HepG2 (cell line): ENCODE results near the gene MSANTD1. TPM values are rescaled to one million over a fixed set of nuclear protein-coding genes. Genes with fewer than 3 reads are reported as not detected.
A peak's percentile ranks its signal among the peaks of the same experiment; 100 is the strongest.

Experiments
- DBP ChIP-seq: sonication (generic); formaldehyde crosslinking; IDR thresholded peaks from 2 replicates; pipeline ENCODE4 v1.4.0; 2020; ENCODE audit warnings: missing genetic modification reagents; ENCODE audit errors: not compliant biosample characterization
- E2F1 ChIP-seq: sonication (generic); formaldehyde crosslinking; IDR thresholded peaks from 2 replicates; pipeline ENCODE4 v1.5.0; 2020; ENCODE audit warnings: missing genetic modification reagents
- IRX3 ChIP-seq: sonication (generic); formaldehyde crosslinking; IDR thresholded peaks from 2 replicates; pipeline ENCODE4 v1.8.1; 2023; ENCODE audit warnings: mild to moderate bottlenecking, low read depth, missing genetic modification reagents, borderline replicate concordance
- KAT2B ChIP-seq: fragments of 150-350 bp; IDR thresholded peaks from 2 replicates; pipeline ENCODE4 v1.6.1; 2014; ENCODE audit warnings: low read depth, low read length, borderline replicate concordance
- MED13 ChIP-seq: sonication (generic); formaldehyde crosslinking; IDR thresholded peaks from 2 replicates; pipeline ENCODE4 v1.5.0; 2020; ENCODE audit warnings: missing genetic modification reagents
- TCF12 ChIP-seq, 2 experiments: fragments of 450-650 bp in 1 of 2; sonication (generic) in 1 of 2; formaldehyde crosslinking in 1 of 2; IDR thresholded peaks; 2 replicates each; pipeline versions ENCODE4 v1.6.1 to v1.8.0; 2017 to 2022; ENCODE audit warnings: antibody characterized with exemption in 1 of 2, mild to moderate bottlenecking in 1 of 2, missing genetic modification reagents in 1 of 2, moderate library complexity in 1 of 2
- TEAD3 ChIP-seq: optimal IDR thresholded peaks from 2 replicates; pipeline ENCODE3; 2016; ENCODE audit warnings: borderline replicate concordance
- ZNF280B ChIP-seq: sonication (generic); formaldehyde crosslinking; IDR thresholded peaks from 2 replicates; pipeline ENCODE4 v1.5.0; 2020; ENCODE audit warnings: missing genetic modification reagents, mild to moderate bottlenecking, borderline replicate concordance
- ZNF317 ChIP-seq: sonication (generic); formaldehyde crosslinking; IDR thresholded peaks from 2 replicates; pipeline ENCODE4 v1.5.0; 2020; ENCODE audit warnings: mild to moderate bottlenecking, missing genetic modification reagents
- ZNF33B ChIP-seq: sonication (generic); formaldehyde crosslinking; IDR thresholded peaks from 2 replicates; pipeline ENCODE4 v1.5.1; 2020; ENCODE audit warnings: mild to moderate bottlenecking, missing genetic modification reagents
- ZNF343 ChIP-seq: sonication (generic); formaldehyde crosslinking; IDR thresholded peaks from 2 replicates; pipeline ENCODE4 v1.4.0; 2020; ENCODE audit warnings: mild to moderate bottlenecking, missing genetic modification reagents
- ZNF383 ChIP-seq: sonication (generic); formaldehyde crosslinking; IDR thresholded peaks from 2 replicates; pipeline ENCODE4 v1.4.0; 2020; ENCODE audit warnings: missing genetic modification reagents, mild to moderate bottlenecking, borderline replicate concordance
- ZNF414 ChIP-seq: sonication (generic); formaldehyde crosslinking; IDR thresholded peaks from 2 replicates; pipeline ENCODE4 v1.5.0; 2020; ENCODE audit warnings: missing genetic modification reagents
- ZNF451 ChIP-seq: sonication (generic); formaldehyde crosslinking; IDR thresholded peaks from 2 replicates; pipeline ENCODE4 v1.5.0; 2020; ENCODE audit warnings: mild to moderate bottlenecking, missing genetic modification reagents
- ZNF556 ChIP-seq: sonication (generic); formaldehyde crosslinking; IDR thresholded peaks from 2 replicates; pipeline ENCODE4 v1.4.0; 2020; ENCODE audit warnings: mild to moderate bottlenecking, missing genetic modification reagents, borderline replicate concordance
- ZNF574 ChIP-seq: sonication (generic); formaldehyde crosslinking; IDR thresholded peaks from 2 replicates; pipeline ENCODE4 v1.4.0; 2020; ENCODE audit warnings: missing genetic modification reagents
- ZNF616 ChIP-seq: sonication (generic); formaldehyde crosslinking; IDR thresholded peaks from 2 replicates; pipeline ENCODE4 v1.5.0; 2020; ENCODE audit warnings: low read depth, mild to moderate bottlenecking, missing genetic modification reagents
- ZNF761 ChIP-seq: sonication (generic); formaldehyde crosslinking; conservative IDR thresholded peaks from 2 replicates; pipeline ENCODE4 v1.4.0; 2020; ENCODE audit warnings: mild to moderate bottlenecking, missing genetic modification reagents
- ZNF790 ChIP-seq: sonication (generic); formaldehyde crosslinking; IDR thresholded peaks from 2 replicates; pipeline ENCODE4 v1.8.0; 2022; ENCODE audit warnings: missing genetic modification reagents, mild to moderate bottlenecking, borderline replicate concordance
- ZSCAN20 ChIP-seq: sonication (generic); formaldehyde crosslinking; IDR thresholded peaks from 2 replicates; pipeline ENCODE4 v1.4.0; 2020; ENCODE audit warnings: missing genetic modification reagents, mild to moderate bottlenecking, borderline replicate concordance
- ZZZ3 ChIP-seq: sonication (generic); formaldehyde crosslinking; IDR thresholded peaks from 2 replicates; pipeline ENCODE4 v1.4.0; 2020; ENCODE audit warnings: missing genetic modification reagents, mild to moderate bottlenecking, borderline replicate concordance
- polyA plus RNA-seq, 8 experiments: library from polyadenylated mRNA; depleted of rRNA in 3 of 8; stranded (reverse) in 7 of 8; unstranded in 1 of 8; fragments of >200 nt; fragmentation: Illumina TruSeq in 4 of 8; extraction: Trizol in 4 of 8; gene quantifications; 2 replicates each; pipeline versions ENCODE4 v1.2.1 to v1.2.3, GENCODE V29; 2011 to 2016; ENCODE audit warnings: low read depth in 4 of 8, missing spikeins in 1 of 8, mixed read lengths in 1 of 8; ENCODE audit not compliant: insufficient read depth in 1 of 8
- total RNA-seq, 5 experiments: library from RNA; depleted of rRNA; stranded (reverse); fragments of >200 nt; fragmentation: Illumina TruSeq; extraction: Trizol; gene quantifications; 2 replicates each; pipeline ENCODE4 v1.2.3, GENCODE V29; 2016; ENCODE audit warnings: low read depth in 1 of 5

Gene MSANTD1
- total and polyA plus RNA-seq, 2 of the 13 experiments (the other 11 are each of a cell fraction or from before 2014, with no cell fraction given): 0.22 to 0.40 TPM

GRCh38 chr4:3205995-3206394 lies 43.0 kb upstream of the MSANTD1 start (continued):
- TF ChIP-seq ZNF414 (CRISPR knock-in tag): no peak
- peak; percentile 37; the same call in 1 of the 2 replicates for TF ChIP-seq ZNF280B (CRISPR knock-in tag)
- no peak for TF ChIP-seq IRX3
- TF ChIP-seq ZNF343 (CRISPR knock-in tag): 0 out of 2 replicates have a peak, but pooled peaks have one; percentile 45
- no peak for TF ChIP-seq ZNF790
- TF ChIP-seq KAT2B: no peak
- peak; percentile 56 for TF ChIP-seq TEAD3
- 0 out of 2 replicates have a peak, but pooled peaks have one; percentile 14 for TF ChIP-seq ZZZ3 (CRISPR knock-in tag)
- TF ChIP-seq ZNF451 (CRISPR knock-in tag): 0 out of 2 replicates have a peak, but pooled peaks have one; percentile 60
- TF ChIP-seq DBP: no peak
- TF ChIP-seq ZNF33B (CRISPR knock-in tag): no peak
- TF ChIP-seq ZSCAN20: no peak
- no peak for TF ChIP-seq MED13
- no peak for TF ChIP-seq ZNF383 (CRISPR knock-in tag)
- no peak for TF ChIP-seq ZNF616
- TF ChIP-seq ZNF574: peak; percentile 74
- TF ChIP-seq TCF12 (IDR thresholded peaks at IDR 0.05): no peak
- no peak for TF ChIP-seq TCF12 (CRISPR knock-in tag; IDR thresholded peaks at IDR 0.05)
- 0 out of 2 replicates have a peak, but pooled peaks have one; percentile 47 for TF ChIP-seq ZNF556 (CRISPR knock-in tag)
- TF ChIP-seq E2F1 (CRISPR knock-in tag): no peak
- TF ChIP-seq ZNF761 (CRISPR knock-in tag): no peak
- TF ChIP-seq ZNF317 (CRISPR knock-in tag): peak; percentile 43; the same call in 1 of the 2 replicates
